Adrenal gland (tissue), 12 donors: ENCODE data around the gene CCDC33. TPM values are rescaled to one million over a fixed set of nuclear protein-coding genes. Genes with fewer than 3 reads are reported as not detected.

Experiments used
- DNase-seq, 7 donors: peaks; one replicate each; pipeline ENCODE4 v3.0.0-alpha.2; 2019 to 2020
- H3K27ac ChIP-seq, 5 donors: fragments of 200-600 bp; sonication (generic) in 4 of 5; 1 replicate in 3 of 5; 2 replicates in 2 of 5; pipeline versions ENCODE4 v1.5.1 to v1.8.0; 2016 to 2020; ENCODE audit warnings: mild to moderate bottlenecking in 1 of 5
- H3K27me3 ChIP-seq: fragments of 200-600 bp; 2 replicates; pipeline ENCODE4 v1.8.0; 2021
- H3K36me3 ChIP-seq, 2 donors: fragments of 200-600 bp; replicated peaks in 1 of 2; 1 replicate in 1 of 2; 2 replicates in 1 of 2; pipeline versions ENCODE4 v1.5.1 to v1.8.0; 2018 to 2022
- H3K4me1 ChIP-seq, 2 donors: fragments of 200-600 bp; replicated peaks in 1 of 2; 1 replicate in 1 of 2; 2 replicates in 1 of 2; pipeline versions ENCODE4 v1.5.1 to v1.8.0; 2018 to 2021
- H3K4me3 ChIP-seq, 4 donors: fragments of 200-600 bp; sonication (generic) in 3 of 4; one replicate each; pipeline ENCODE4 v1.5.1; 2016 to 2018
- H3K9me3 ChIP-seq, 3 donors: fragments of 200-600 bp; sonication (generic) in 1 of 3; replicated peaks in 1 of 3; 1 replicate in 2 of 3; 2 replicates in 1 of 3; pipeline versions ENCODE4 v1.5.1 to v1.8.0; 2016 to 2021
- CTCF ChIP-seq, 6 experiments: fragments of 450-650 bp in 4 of 6; fragments of 200-600 bp in 2 of 6; sonication (generic) in 1 of 6; IDR thresholded peaks; 1 replicate in 5 of 6; 2 replicates in 1 of 6; pipeline versions ENCODE4 v1.5.1 to v1.8.0; 2016 to 2021; ENCODE audit warnings: antibody characterized with exemption in 6 of 6, mild to moderate bottlenecking in 2 of 6, moderate library complexity in 1 of 6
- POLR2A ChIP-seq, 2 donors: fragments of 450-650 bp; IDR thresholded peaks; one replicate each; pipeline ENCODE4 v1.6.1; 2017; ENCODE audit warnings: antibody characterized with exemption in 2 of 2, mild to moderate bottlenecking in 2 of 2, moderate library complexity in 1 of 2
- WGBS, 4 donors: extraction: QIAGEN DNeasy Blood & Tissue Kit in 2 of 4; methylation state at CpG; one replicate each; pipeline versions ENCODE4 v1.1.5 to v1.1.7; 2013 to 2017; 5-methylcytosine and 5-hydroxymethylcytosine counted together
- intact Hi-C, 2 donors: fragments of 100-400 bp; cut with DNase I; formaldehyde crosslinking; loops; one replicate each; pipeline versions ENCODE4 v1.14.1 to v1.15.0; 2022 to 2023
- polyA plus RNA-seq, 3 donors: library from polyadenylated mRNA; stranded (reverse); fragments of 200-250 nt in 2 of 3; fragments of 350-450 nt in 1 of 3; fragmentation: Illumina TruSeq in 1 of 3; extraction: RNeasy Lipid Tissue Mini Kit (QIAGEN cat#74804) in 1 of 3; gene quantifications; one replicate each; pipeline ENCODE4 v1.2.3, GENCODE V29; 2013 to 2014
- total RNA-seq, 9 donors: library from RNA; depleted of rRNA in 4 of 9; stranded (reverse); fragments of >200 nt in 4 of 9; fragments of 120-200 nt in 1 of 9; fragmentation: NEBNext Ultra II Directional in 1 of 9; extraction: Animal tissue kit (Norgen Biotek cat#: 25700) in 1 of 9; gene quantifications; one replicate each; pipeline versions ENCODE4 v1.1.0 to v1.2.4, GENCODE V29; 2013 to 2023
- donor health status: healthy with polysubstance abuse.
- donor health status: Bipolar disorder and iron deficiency.
- donor health status: DM: yes; HTN: yes; CAD: no.
- donor health status: DM: no; HTN: no; CAD: no.
- donor health status: DM: no; HTN: no; CAD: no.
- donor health status: DM: yes; HTN: yes; CAD: no.

Gene CCDC33
- total and polyA plus RNA-seq, 12 donors: 0.11 to 1.1 (median 0.30) TPM; not detected in 3

GRCh38 chr15:74301583-74302361, 65.6 kb downstream of the CCDC33 start:
- H3K27ac ChIP-seq: no peak overlapping the region
- no peaks in the 10 kb centered on the region for H3K9me3 ChIP-seq
- H3K4me3 ChIP-seq: no peak overlapping the region
- H3K27me3 ChIP-seq: no peaks in the 10 kb centered on the region
- no peaks in the 10 kb centered on the region for H3K36me3 ChIP-seq
- WGBS, 4 donors: 86 to 89% (median 88%) methylated on average over 7 of the region's 7 CpGs
- intact Hi-C loops: loop anchor here in 1 of 2 donors (5.0 kb wide), 1 partner anchor 244 kb away; no protein-coding TSS in a partner anchor
- TF ChIP-seq POLR2A (IDR thresholded peaks at IDR 0.05) (no peak), CTCF (IDR thresholded peaks at IDR 0.05) (no peak)
- no peak for DNase-seq
- peaks cover 5 to 7% of the 10 kb centered on the region in 2 donors for H3K4me1 ChIP-seq

GRCh38 chr15:74302821-74303359, 66.8 kb downstream of the CCDC33 start:
- intact Hi-C loops: loop anchor here in 1 of 2 donors (5.0 kb wide), 1 partner anchor 246 kb away; no protein-coding TSS in a partner anchor
- Histone ChIP-seq H3K4me3 (no peak overlapping the region), H3K9me3 (no peaks in the 10 kb centered on the region), H3K36me3 (no peaks in the 10 kb centered on the region), H3K27ac (no peak overlapping the region), H3K27me3 (peaks cover 5% of the 10 kb centered on the region), H3K4me1 (peaks cover 5 to 7% of the 10 kb centered on the region in 2 donors)
- peak; percentile 43 to 69 (median 62) for TF ChIP-seq CTCF (IDR thresholded peaks at IDR 0.05)
- TF ChIP-seq POLR2A (IDR thresholded peaks at IDR 0.05): no peak
- WGBS, 4 donors: 13 to 26% (median 21%) methylated on average over 5 to 7 of the region's 7 CpGs
- DNase-seq: peak in 4 of 7 donors; percentile 27 to 70 (median 44)

- Histone ChIP-seq H3K4me1 (peaks cover 5 to 7% of the 10 kb centered on the region in 2 donors), H3K27ac (no peak overlapping the region), H3K9me3 (no peaks in the 10 kb centered on the region), H3K36me3 (no peaks in the 10 kb centered on the region), H3K4me3 (no peak overlapping the region), H3K27me3 (peaks cover 5% of the 10 kb centered on the region)
- 48 to 58% (median 53%) methylated on average over 6 of the region's 6 CpGs for WGBS, 4 donors
- DNase-seq: no peak
- TF ChIP-seq POLR2A (IDR thresholded peaks at IDR 0.05) (no peak), CTCF (IDR thresholded peaks at IDR 0.05) (no peak)
- intact Hi-C loops: loop anchor here in 1 of 2 donors (5.0 kb wide), 1 partner anchor 247 kb away; no protein-coding TSS in a partner anchor
Measured at GRCh38 chr15:74303741-74304309, 67.7 kb downstream of the CCDC33 start.

- DNase-seq: no peak
- H3K4me1 ChIP-seq: peaks cover 5 to 7% of the 10 kb centered on the region in 2 donors
- no peak overlapping the region for H3K27ac ChIP-seq
- TF ChIP-seq CTCF (IDR thresholded peaks at IDR 0.05): no peak
- no peak for TF ChIP-seq POLR2A (IDR thresholded peaks at IDR 0.05)
- no peaks in the 10 kb centered on the region for H3K9me3 ChIP-seq
- WGBS, 4 donors: 78 to 81% (median 79%) methylated on average over 9 to 12 of the region's 12 CpGs
- intact Hi-C loops: loop anchor here in 1 of 2 donors (5.0 kb wide), 1 partner anchor 247 kb away; no protein-coding TSS in a partner anchor
- H3K36me3 ChIP-seq: no peaks in the 10 kb centered on the region
- peaks cover 5% of the 10 kb centered on the region for H3K27me3 ChIP-seq
- H3K4me3 ChIP-seq: no peak overlapping the region
Measured at GRCh38 chr15:74304431-74304830, 68.3 kb downstream of the CCDC33 start.
